PFSK-1 (cell line): ENCODE results near the gene KLF17.

Experiments used
- FOXP2 ChIP-seq: optimal IDR thresholded peaks from 2 replicates; pipeline ENCODE3; 2011; ENCODE audit warnings: borderline replicate concordance, control low read depth, inconsistent platforms; ENCODE audit not compliant: insufficient read depth; ENCODE audit errors: extremely low read length, extremely low read depth
- POLR2AphosphoS5 ChIP-seq: IDR thresholded peaks from 2 replicates; pipeline ENCODE4 v1.6.1; 2012; ENCODE audit warnings: low read depth, mild to moderate bottlenecking, control low read depth, low read length, moderate library complexity
- SIN3A ChIP-seq: IDR thresholded peaks from 2 replicates; pipeline ENCODE4 v1.6.1; 2012; ENCODE audit warnings: mild to moderate bottlenecking, low read length, moderate library complexity, borderline replicate concordance; ENCODE audit not compliant: insufficient read depth
- TAF1 ChIP-seq: IDR thresholded peaks from 2 replicates; pipeline ENCODE4 v1.6.1; 2012; ENCODE audit warnings: low read length, control low read depth, borderline replicate concordance; ENCODE audit not compliant: insufficient read depth
- TF ChIP-seq, protein P1 (sequence below), 2 experiments: IDR thresholded peaks; 2 replicates each; pipeline versions ENCODE4 v1.6.1 to v1.8.0; 2011 to 2012; ENCODE audit warnings: low read depth in 2 of 2, low read length in 2 of 2, control low read depth in 1 of 2, inconsistent platforms in 1 of 2, mild to moderate bottlenecking in 1 of 2, moderate library complexity in 1 of 2; ENCODE audit not compliant: insufficient read depth in 1 of 2

Gene KLF17

DNA sequence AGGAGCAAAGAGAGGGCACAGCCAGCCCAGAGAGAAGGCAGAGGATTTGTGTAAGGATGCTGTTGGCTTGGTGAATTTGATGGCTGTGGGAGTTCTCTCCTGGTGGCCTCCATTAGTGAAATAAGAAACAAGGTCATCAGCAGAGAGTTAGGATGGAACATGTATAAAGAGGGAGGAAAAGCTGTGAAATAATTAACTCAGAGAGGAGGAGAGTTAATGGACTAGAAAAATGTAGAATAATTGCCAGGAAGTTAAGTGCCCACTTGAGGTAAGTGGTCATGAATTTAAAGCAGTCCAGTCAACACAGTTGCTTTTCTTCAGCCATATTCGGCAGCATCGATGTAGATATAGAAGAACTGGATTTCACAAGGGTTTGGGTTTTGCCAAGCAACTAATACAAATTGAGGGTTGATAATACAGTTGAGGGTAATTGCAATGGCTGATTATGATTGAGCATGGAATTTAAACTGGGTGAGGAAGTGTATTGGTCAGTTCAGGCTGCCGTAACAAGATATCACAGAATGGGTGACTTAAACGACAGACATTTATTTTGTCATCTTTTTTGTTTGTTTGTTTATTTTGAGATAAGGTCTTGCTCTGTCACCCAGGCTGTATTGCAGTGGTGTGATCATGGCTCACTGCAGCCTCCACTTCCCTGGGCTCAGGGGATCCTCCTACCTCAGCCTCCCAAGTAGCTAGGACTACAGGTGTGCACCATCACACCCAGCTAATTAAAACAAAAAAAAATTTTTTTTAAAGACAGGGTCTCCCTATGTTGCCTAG is 31.7 kb upstream of the KLF17 start:
- no peak for TF ChIP-seq SIN3A
- TF ChIP-seq, protein P1, sequence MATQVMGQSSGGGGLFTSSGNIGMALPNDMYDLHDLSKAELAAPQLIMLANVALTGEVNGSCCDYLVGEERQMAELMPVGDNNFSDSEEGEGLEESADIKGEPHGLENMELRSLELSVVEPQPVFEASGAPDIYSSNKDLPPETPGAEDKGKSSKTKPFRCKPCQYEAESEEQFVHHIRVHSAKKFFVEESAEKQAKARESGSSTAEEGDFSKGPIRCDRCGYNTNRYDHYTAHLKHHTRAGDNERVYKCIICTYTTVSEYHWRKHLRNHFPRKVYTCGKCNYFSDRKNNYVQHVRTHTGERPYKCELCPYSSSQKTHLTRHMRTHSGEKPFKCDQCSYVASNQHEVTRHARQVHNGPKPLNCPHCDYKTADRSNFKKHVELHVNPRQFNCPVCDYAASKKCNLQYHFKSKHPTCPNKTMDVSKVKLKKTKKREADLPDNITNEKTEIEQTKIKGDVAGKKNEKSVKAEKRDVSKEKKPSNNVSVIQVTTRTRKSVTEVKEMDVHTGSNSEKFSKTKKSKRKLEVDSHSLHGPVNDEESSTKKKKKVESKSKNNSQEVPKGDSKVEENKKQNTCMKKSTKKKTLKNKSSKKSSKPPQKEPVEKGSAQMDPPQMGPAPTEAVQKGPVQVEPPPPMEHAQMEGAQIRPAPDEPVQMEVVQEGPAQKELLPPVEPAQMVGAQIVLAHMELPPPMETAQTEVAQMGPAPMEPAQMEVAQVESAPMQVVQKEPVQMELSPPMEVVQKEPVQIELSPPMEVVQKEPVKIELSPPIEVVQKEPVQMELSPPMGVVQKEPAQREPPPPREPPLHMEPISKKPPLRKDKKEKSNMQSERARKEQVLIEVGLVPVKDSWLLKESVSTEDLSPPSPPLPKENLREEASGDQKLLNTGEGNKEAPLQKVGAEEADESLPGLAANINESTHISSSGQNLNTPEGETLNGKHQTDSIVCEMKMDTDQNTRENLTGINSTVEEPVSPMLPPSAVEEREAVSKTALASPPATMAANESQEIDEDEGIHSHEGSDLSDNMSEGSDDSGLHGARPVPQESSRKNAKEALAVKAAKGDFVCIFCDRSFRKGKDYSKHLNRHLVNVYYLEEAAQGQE (IDR thresholded peaks at IDR 0.05; ENCODE audit: insufficient read depth in 1 of 2, low read depth in 2 of 2, low read length in 2 of 2), result no peak
- no peak for TF ChIP-seq FOXP2
- no peak for TF ChIP-seq TAF1
- no peak for TF ChIP-seq POLR2AphosphoS5

DNA sequence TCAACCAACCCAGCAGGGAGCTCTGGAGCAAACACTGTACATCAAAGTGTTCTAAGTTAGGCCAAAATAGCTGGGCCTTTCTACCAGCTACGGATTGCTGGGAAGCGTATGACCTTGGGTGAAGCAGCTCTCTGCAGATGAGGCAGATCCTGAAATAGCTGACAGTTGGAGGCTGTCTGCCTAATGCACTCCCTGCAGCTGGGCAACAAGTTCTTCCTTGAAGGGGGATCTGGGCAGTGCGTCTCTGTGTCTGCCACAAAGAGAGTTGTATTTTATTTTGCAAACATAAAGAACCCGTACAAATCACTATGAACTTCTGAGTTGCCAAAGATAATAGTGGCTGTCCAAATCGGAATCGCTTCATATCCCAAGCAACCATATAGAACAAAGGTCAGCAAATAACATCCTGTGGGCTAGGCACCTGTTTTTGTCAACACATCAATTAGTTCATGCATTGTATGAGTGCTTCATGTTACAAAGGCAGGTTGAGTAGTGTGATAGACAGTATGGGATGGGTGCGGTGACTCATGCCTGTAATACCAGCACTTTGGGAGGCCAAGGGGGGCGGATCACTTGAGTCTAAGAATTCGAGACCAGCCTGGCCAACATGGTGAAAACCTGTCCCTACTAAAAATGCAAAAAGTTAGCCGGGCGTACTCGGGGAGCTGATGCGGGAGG is 29.1 kb upstream of the KLF17 start:
- TF ChIP-seq, protein P1 (IDR thresholded peaks at IDR 0.05; ENCODE audit: insufficient read depth in 1 of 2, low read depth in 2 of 2, low read length in 2 of 2), result no peak
- TF ChIP-seq POLR2AphosphoS5, result no peak
- TF ChIP-seq SIN3A, result no peak
- no peak for TF ChIP-seq FOXP2
- no peak for TF ChIP-seq TAF1

DNA sequence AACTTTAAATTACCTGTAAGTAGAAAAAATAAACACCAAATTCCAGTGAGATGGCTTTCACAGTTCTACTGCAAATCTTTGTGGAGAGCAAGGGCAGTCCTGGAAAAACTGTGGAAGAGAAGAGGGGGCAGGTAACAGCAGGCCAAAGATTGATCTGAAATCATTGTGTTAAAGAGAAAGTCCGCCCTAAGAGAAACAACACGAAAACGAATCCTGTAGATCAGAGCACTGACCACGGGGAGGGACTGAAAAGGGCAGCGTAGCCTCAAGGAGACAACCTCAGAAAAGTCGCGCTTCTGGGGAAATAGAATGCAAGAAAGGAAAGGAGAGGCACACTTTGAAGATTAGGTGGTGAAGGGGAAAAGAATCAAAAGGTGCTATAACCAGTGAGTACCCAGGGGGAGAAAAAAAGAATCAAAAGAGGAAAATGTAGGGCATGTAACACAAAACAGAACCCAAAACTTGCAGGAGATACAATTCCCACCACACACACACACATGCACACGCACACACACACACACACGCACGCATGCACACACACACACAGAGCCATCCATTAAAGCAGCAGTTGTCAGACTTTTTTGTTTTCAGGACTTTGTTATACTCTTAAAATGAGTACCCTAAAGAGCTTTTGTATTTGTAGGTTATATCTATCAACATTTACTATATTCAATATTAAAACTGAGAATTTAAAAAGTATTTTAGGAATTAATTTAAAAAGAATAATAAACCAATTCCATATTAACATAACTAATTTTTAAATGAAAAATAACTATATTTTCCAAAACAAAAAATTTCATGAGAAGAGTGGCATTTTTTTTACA is 28.0 kb upstream of the KLF17 start:
- TF ChIP-seq SIN3A, result no peak
- no peak for TF ChIP-seq TAF1
- TF ChIP-seq POLR2AphosphoS5, result no peak
- no peak for TF ChIP-seq FOXP2
- TF ChIP-seq, protein P1 (IDR thresholded peaks at IDR 0.05; ENCODE audit: insufficient read depth in 1 of 2, low read depth in 2 of 2, low read length in 2 of 2), result no peak

DNA sequence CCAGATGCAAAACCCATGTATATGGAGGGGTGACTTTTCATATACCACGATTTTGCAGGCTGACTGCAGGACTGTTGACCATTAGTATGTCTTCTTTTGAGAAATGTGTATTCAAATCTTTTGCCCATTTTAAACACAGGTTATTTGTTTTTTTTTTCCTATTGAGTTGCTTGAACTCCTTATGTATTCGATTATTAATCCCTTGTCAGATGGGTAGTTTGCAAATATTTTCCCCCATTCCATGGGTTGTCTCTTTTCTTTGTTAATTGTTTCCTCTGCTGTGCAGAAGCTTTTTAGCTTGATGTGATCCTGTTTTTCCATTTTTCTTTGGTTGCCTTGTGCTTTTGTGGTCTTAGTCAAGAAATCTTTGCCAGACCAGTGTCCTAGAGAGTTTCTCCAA is 24.6 kb upstream of the KLF17 start:
- no peak for TF ChIP-seq POLR2AphosphoS5
- TF ChIP-seq, protein P1 (IDR thresholded peaks at IDR 0.05; ENCODE audit: insufficient read depth in 1 of 2, low read depth in 2 of 2, low read length in 2 of 2), result no peak
- no peak for TF ChIP-seq TAF1
- no peak for TF ChIP-seq FOXP2
- TF ChIP-seq SIN3A, result no peak
